Midbrain (tissue), 1 donor: ENCODE results near the gene OR9Q2.
"Not testable (repeated sequence)": the region's sequence is repeated elsewhere in the genome, so short reads cannot be mapped to it uniquely, and the experiment has no call there.

Experiments
- DNase-seq: peaks from one replicate; lab custom pipeline; 2025; lab: John Stamatoyannopoulos, UW

Gene OR9Q2

GRCh38 chr11:58188770-58189169 lies at the start of gene OR9Q2:
Gene OR9Q2, plus strand, starts transcription at chr11:58189070. Its CDS starts 1,421 bp downstream, at chr11:58190491.
- DNase-seq = no peak

- no peak for DNase-seq
Measured at GRCh38 chr11:58142761-58143160, 46.1 kb upstream of the OR9Q2 start.

- DNase-seq = no peak
Measured at GRCh38 chr11:58152781-58153180, 36.1 kb upstream of the OR9Q2 start.

- DNase-seq = no peak
Measured at GRCh38 chr11:58164389-58164788, 24.5 kb upstream of the OR9Q2 start.

GRCh38 chr11:58164990-58165389 lies 23.9 kb upstream of the OR9Q2 start:
- DNase-seq = no peak

- no peak for DNase-seq
Measured at GRCh38 chr11:58165504-58166106, 23.3 kb upstream of the OR9Q2 start.

GRCh38 chr11:58177409-58178054 lies 11.3 kb upstream of the OR9Q2 start:
- no peak for DNase-seq

- no peak for DNase-seq
Measured at GRCh38 chr11:58178444-58178843, 10.4 kb upstream of the OR9Q2 start.

- no peak for DNase-seq
Measured at GRCh38 chr11:58179648-58180047, 9.2 kb upstream of the OR9Q2 start.

- DNase-seq = no peak
Measured at GRCh38 chr11:58186938-58187337, 1.9 kb upstream of the OR9Q2 start.

GRCh38 chr11:58192229-58192628 lies 3.4 kb downstream of the OR9Q2 start:
- no peak for DNase-seq

- DNase-seq = no peak
Measured at GRCh38 chr11:58193391-58193790, 4.5 kb downstream of the OR9Q2 start.

GRCh38 chr11:58195939-58196338 lies 7.1 kb downstream of the OR9Q2 start:
- DNase-seq = no peak

- no peak for DNase-seq
Measured at GRCh38 chr11:58199271-58199670, 10.4 kb downstream of the OR9Q2 start.

- DNase-seq = no peak
Measured at GRCh38 chr11:58204042-58204441, 15.2 kb downstream of the OR9Q2 start, which contains the start of gene OR1S2. Gene OR1S2, minus strand, starts transcription at chr11:58204142. Its CDS starts 0 bp downstream, at chr11:58204142.

- not testable (repeated sequence) for DNase-seq
Measured at GRCh38 chr11:58212420-58212819, 23.6 kb downstream of the OR9Q2 start, which contains the start of gene OR1S1. Gene OR1S1, plus strand, starts transcription at chr11:58212720.

- DNase-seq = no peak
Measured at GRCh38 chr11:58216476-58216875, 27.6 kb downstream of the OR9Q2 start.

GRCh38 chr11:58222721-58223120 lies 33.9 kb downstream of the OR9Q2 start:
- no peak for DNase-seq

- DNase-seq = no peak
Measured at GRCh38 chr11:58227956-58228615, 39.2 kb downstream of the OR9Q2 start.
